ENCODE results near the gene THRB. TPM values are rescaled to one million over a fixed set of nuclear protein-coding genes. Genes with fewer than 3 reads are reported as not detected.

Gene THRB
- total and polyA plus RNA-seq, 9 of the 15 experiments (the other 6 are each of a cell fraction or from before 2014, with no cell fraction given), result 1.7 to 14.9 (median 6.9) TPM

DNA sequence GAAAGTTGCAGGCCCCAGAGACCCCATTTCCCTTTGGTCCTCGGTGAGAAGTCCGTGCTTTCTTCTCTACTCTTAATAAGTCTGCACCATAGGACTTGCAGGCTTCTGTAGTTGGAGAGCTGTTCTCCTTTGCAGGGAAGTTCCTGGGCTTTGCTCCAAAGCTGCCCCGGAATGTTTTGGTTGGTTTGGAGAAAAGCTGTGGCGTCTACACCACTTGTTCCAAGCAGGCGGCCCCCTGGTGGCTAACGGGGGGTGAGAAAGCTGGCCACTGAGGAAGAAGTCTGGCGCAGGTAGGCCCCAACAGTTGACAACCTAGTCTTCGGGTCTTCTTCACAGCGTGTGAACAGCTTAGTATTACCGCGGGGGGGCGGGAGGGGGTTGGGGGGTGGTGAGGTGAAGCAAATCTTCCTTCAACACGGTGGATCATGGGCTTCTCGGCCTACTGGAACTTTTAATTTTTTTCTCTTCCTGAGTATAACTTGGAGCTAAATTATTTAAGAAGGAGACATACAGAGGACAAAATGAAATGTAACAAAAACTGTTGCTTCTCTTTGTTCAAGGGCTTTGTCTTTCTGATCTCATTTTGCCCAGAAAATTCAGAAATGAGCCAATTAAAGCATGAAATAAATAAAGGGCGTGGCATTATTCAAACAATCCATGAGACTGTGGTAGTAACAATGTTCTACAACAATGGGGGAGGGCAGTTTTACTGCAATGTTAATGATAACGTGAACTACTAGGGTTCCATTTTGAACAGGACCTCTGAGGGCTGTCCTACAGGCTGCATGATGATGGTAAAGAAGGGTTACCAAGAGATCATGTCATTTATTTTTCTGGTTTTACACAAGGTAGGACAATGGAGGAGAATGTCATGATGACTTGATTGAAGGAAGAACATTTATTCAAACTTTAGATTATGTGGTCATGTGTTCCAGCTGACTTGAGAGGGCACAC is 2.2 kb upstream of the THRB start (continued):
- TF ChIP-seq, protein P1, sequence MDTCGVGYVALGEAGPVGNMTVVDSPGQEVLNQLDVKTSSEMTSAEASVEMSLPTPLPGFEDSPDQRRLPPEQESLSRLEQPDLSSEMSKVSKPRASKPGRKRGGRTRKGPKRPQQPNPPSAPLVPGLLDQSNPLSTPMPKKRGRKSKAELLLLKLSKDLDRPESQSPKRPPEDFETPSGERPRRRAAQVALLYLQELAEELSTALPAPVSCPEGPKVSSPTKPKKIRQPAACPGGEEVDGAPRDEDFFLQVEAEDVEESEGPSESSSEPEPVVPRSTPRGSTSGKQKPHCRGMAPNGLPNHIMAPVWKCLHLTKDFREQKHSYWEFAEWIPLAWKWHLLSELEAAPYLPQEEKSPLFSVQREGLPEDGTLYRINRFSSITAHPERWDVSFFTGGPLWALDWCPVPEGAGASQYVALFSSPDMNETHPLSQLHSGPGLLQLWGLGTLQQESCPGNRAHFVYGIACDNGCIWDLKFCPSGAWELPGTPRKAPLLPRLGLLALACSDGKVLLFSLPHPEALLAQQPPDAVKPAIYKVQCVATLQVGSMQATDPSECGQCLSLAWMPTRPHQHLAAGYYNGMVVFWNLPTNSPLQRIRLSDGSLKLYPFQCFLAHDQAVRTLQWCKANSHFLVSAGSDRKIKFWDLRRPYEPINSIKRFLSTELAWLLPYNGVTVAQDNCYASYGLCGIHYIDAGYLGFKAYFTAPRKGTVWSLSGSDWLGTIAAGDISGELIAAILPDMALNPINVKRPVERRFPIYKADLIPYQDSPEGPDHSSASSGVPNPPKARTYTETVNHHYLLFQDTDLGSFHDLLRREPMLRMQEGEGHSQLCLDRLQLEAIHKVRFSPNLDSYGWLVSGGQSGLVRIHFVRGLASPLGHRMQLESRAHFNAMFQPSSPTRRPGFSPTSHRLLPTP (IDR thresholded peaks at IDR 0.05; ENCODE audit: borderline replicate concordance, extremely low read depth, insufficient read length), result no peak
- TF ChIP-seq, protein P2, sequence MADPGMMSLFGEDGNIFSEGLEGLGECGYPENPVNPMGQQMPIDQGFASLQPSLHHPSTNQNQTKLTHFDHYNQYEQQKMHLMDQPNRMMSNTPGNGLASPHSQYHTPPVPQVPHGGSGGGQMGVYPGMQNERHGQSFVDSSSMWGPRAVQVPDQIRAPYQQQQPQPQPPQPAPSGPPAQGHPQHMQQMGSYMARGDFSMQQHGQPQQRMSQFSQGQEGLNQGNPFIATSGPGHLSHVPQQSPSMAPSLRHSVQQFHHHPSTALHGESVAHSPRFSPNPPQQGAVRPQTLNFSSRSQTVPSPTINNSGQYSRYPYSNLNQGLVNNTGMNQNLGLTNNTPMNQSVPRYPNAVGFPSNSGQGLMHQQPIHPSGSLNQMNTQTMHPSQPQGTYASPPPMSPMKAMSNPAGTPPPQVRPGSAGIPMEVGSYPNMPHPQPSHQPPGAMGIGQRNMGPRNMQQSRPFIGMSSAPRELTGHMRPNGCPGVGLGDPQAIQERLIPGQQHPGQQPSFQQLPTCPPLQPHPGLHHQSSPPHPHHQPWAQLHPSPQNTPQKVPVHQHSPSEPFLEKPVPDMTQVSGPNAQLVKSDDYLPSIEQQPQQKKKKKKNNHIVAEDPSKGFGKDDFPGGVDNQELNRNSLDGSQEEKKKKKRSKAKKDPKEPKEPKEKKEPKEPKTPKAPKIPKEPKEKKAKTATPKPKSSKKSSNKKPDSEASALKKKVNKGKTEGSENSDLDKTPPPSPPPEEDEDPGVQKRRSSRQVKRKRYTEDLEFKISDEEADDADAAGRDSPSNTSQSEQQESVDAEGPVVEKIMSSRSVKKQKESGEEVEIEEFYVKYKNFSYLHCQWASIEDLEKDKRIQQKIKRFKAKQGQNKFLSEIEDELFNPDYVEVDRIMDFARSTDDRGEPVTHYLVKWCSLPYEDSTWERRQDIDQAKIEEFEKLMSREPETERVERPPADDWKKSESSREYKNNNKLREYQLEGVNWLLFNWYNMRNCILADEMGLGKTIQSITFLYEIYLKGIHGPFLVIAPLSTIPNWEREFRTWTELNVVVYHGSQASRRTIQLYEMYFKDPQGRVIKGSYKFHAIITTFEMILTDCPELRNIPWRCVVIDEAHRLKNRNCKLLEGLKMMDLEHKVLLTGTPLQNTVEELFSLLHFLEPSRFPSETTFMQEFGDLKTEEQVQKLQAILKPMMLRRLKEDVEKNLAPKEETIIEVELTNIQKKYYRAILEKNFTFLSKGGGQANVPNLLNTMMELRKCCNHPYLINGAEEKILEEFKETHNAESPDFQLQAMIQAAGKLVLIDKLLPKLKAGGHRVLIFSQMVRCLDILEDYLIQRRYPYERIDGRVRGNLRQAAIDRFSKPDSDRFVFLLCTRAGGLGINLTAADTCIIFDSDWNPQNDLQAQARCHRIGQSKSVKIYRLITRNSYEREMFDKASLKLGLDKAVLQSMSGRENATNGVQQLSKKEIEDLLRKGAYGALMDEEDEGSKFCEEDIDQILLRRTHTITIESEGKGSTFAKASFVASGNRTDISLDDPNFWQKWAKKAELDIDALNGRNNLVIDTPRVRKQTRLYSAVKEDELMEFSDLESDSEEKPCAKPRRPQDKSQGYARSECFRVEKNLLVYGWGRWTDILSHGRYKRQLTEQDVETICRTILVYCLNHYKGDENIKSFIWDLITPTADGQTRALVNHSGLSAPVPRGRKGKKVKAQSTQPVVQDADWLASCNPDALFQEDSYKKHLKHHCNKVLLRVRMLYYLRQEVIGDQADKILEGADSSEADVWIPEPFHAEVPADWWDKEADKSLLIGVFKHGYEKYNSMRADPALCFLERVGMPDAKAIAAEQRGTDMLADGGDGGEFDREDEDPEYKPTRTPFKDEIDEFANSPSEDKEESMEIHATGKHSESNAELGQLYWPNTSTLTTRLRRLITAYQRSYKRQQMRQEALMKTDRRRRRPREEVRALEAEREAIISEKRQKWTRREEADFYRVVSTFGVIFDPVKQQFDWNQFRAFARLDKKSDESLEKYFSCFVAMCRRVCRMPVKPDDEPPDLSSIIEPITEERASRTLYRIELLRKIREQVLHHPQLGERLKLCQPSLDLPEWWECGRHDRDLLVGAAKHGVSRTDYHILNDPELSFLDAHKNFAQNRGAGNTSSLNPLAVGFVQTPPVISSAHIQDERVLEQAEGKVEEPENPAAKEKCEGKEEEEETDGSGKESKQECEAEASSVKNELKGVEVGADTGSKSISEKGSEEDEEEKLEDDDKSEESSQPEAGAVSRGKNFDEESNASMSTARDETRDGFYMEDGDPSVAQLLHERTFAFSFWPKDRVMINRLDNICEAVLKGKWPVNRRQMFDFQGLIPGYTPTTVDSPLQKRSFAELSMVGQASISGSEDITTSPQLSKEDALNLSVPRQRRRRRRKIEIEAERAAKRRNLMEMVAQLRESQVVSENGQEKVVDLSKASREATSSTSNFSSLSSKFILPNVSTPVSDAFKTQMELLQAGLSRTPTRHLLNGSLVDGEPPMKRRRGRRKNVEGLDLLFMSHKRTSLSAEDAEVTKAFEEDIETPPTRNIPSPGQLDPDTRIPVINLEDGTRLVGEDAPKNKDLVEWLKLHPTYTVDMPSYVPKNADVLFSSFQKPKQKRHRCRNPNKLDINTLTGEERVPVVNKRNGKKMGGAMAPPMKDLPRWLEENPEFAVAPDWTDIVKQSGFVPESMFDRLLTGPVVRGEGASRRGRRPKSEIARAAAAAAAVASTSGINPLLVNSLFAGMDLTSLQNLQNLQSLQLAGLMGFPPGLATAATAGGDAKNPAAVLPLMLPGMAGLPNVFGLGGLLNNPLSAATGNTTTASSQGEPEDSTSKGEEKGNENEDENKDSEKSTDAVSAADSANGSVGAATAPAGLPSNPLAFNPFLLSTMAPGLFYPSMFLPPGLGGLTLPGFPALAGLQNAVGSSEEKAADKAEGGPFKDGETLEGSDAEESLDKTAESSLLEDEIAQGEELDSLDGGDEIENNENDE (IDR thresholded peaks at IDR 0.05; ENCODE audit: low read depth, low read length), result no peak
- TF ChIP-seq GABPB1 (CRISPR knock-in tag; IDR thresholded peaks at IDR 0.05), result no peak
- TF ChIP-seq, protein P3, sequence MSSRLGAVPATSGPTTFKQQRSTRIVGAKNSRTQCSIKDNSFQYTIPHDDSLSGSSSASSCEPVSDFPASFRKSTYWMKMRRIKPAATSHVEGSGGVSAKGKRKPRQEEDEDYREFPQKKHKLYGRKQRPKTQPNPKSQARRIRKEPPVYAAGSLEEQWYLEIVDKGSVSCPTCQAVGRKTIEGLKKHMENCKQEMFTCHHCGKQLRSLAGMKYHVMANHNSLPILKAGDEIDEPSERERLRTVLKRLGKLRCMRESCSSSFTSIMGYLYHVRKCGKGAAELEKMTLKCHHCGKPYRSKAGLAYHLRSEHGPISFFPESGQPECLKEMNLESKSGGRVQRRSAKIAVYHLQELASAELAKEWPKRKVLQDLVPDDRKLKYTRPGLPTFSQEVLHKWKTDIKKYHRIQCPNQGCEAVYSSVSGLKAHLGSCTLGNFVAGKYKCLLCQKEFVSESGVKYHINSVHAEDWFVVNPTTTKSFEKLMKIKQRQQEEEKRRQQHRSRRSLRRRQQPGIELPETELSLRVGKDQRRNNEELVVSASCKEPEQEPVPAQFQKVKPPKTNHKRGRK (tag; IDR thresholded peaks at IDR 0.05), result no peak
- TF ChIP-seq TSC22D4 (tag; IDR thresholded peaks at IDR 0.05), result no peak

Data from K562 (cell line).